Choroid plexus epithelial cell (primary cell): Measurements from ENCODE around the gene TGFBR2.

Source experiments
- DNase-seq: peaks from one replicate; pipeline ENCODE4 v3.0.0-alpha.2; 2010; ENCODE audit warnings: low read depth
- H3K4me3 ChIP-seq: 2 replicates; pipeline ENCODE4 v1.5.1; 2011; ENCODE audit warnings: low read depth, mild to moderate bottlenecking, control low read depth, low read length, moderate library complexity
- CTCF ChIP-seq: conservative IDR thresholded peaks from 2 replicates; pipeline ENCODE4 v1.5.1; 2011; ENCODE audit warnings: low read depth, mild to moderate bottlenecking, control low read depth, inconsistent platforms, low read length, moderate library complexity

The TGFBR2 gene

GRCh38 chr3:30614373-30614772 lies 8.0 kb downstream of the TGFBR2 start:
- no peak overlapping the region for H3K4me3 ChIP-seq
- no peak for DNase-seq
- TF ChIP-seq CTCF: no peak

- no peak overlapping the region for H3K4me3 ChIP-seq
- TF ChIP-seq CTCF: no peak
- no peak for DNase-seq
These were observed 8.5 kb downstream of the TGFBR2 start for GRCh38 chr3:30614943-30615342.

- no peak for TF ChIP-seq CTCF
These were observed 9.4 kb downstream of the TGFBR2 start for GRCh38 chr3:30615615-30616346.

GRCh38 chr3:30616347-30617027 lies 10.1 kb downstream of the TGFBR2 start:
- no peak for DNase-seq
- TF ChIP-seq CTCF: no peak
- H3K4me3 ChIP-seq: no peak overlapping the region

More at GRCh38 chr3:30615615-30616346, 9.4 kb downstream of the TGFBR2 start:
- DNase-seq: no peak
- H3K4me3 ChIP-seq: no peak overlapping the region

DNA sequence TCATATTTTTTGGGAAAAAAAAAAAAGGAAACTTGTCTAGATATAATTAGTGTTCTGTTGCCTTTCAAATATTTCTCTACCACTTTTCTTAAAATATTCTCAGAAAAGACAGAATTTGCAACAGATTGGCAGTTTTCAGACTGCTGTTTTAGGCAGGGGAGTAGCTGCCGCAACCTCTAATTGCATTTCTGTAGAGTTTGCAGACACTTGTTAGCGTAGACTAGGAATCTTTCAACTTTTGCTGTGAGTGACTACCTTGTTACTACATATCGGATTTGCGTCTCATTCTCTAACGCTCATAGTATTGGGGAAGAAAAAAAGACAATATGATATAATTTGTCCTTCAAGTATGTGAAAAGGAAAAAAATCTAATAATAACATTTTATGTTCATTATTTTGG lies 10.7 kb downstream of the TGFBR2 start:
- TF ChIP-seq CTCF: no peak
- no peak overlapping the region for H3K4me3 ChIP-seq
- DNase-seq: no peak

DNA sequence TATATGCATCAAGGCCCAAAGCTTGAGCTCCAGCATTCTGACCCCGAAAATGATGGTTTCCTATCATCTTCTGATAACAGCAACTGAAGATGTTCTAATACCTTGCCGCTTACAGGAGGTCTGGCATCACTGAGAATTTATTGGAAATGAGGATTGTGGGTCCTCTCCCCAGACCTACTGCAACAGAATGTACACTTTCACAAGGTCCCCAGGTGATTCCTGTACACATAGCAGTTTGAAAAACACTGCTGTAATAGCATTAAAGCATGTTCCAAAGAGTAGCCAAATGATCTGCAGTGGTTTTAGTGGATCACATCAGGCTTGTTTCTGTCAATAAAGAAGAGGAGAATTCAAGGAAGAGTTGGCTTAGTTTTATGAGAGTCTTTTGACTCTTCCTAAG lies 11.3 kb downstream of the TGFBR2 start:
- DNase-seq: no peak
- no peak for TF ChIP-seq CTCF
- H3K4me3 ChIP-seq: no peak overlapping the region

- H3K4me3 ChIP-seq: no peak overlapping the region
- no peak for DNase-seq
- TF ChIP-seq CTCF: no peak
These were observed 12.1 kb downstream of the TGFBR2 start for GRCh38 chr3:30618526-30618925.
